ENCODE results near the gene TMUB1. TPM values are rescaled to one million over a fixed set of nuclear protein-coding genes. Genes with fewer than 3 reads are reported as not detected.

TMUB1 gene
- total RNA-seq, 3 donors from 2014 or later, result 32.1 to 36.1 (median 35.0) TPM

DNA sequence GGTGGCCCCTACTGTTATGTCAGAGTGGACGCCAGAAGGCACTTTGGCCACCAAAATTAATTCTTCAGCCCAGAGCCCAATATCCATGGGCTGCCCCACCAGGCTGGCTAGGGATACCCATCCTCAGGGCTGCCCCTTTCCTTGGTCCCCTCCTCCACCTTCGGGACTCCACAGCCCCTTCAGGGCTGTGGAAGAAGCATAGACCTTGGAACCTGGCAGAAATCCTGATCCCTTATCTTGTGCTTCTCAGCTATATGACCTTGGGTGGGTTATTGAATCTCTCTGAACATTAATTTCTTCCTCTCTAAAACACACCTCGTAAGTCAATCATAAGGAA, 499 bp upstream of the TMUB1 start:
- H3K27me3 ChIP-seq, result no peaks in the 10 kb centered on the region
- peak overlapping the region; percentile 90 to 95 for H3K27ac ChIP-seq
- DNase-seq (ENCODE audit: low spot score in 2 of 2), result no peak
- no peaks in the 10 kb centered on the region for H3K9me3 ChIP-seq
- TF ChIP-seq, protein P1, sequence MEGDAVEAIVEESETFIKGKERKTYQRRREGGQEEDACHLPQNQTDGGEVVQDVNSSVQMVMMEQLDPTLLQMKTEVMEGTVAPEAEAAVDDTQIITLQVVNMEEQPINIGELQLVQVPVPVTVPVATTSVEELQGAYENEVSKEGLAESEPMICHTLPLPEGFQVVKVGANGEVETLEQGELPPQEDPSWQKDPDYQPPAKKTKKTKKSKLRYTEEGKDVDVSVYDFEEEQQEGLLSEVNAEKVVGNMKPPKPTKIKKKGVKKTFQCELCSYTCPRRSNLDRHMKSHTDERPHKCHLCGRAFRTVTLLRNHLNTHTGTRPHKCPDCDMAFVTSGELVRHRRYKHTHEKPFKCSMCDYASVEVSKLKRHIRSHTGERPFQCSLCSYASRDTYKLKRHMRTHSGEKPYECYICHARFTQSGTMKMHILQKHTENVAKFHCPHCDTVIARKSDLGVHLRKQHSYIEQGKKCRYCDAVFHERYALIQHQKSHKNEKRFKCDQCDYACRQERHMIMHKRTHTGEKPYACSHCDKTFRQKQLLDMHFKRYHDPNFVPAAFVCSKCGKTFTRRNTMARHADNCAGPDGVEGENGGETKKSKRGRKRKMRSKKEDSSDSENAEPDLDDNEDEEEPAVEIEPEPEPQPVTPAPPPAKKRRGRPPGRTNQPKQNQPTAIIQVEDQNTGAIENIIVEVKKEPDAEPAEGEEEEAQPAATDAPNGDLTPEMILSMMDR (IDR thresholded peaks at IDR 0.05), result no peak
- TF ChIP-seq POLR2AphosphoS5 (IDR thresholded peaks at IDR 0.05) (no peak), POLR2A (IDR thresholded peaks at IDR 0.05) (no peak)
- peaks cover 12 to 41% of the 10 kb centered on the region in 2 donors for H3K4me1 ChIP-seq
- peak overlapping the region; percentile 84 to 95 (median 90) for H3K4me3 ChIP-seq
- intact Hi-C loops (cut with DNase I; ENCODE audit: low total_unique reads), result no loop called here
- no peaks in the 10 kb centered on the region for H3K36me3 ChIP-seq

DNA sequence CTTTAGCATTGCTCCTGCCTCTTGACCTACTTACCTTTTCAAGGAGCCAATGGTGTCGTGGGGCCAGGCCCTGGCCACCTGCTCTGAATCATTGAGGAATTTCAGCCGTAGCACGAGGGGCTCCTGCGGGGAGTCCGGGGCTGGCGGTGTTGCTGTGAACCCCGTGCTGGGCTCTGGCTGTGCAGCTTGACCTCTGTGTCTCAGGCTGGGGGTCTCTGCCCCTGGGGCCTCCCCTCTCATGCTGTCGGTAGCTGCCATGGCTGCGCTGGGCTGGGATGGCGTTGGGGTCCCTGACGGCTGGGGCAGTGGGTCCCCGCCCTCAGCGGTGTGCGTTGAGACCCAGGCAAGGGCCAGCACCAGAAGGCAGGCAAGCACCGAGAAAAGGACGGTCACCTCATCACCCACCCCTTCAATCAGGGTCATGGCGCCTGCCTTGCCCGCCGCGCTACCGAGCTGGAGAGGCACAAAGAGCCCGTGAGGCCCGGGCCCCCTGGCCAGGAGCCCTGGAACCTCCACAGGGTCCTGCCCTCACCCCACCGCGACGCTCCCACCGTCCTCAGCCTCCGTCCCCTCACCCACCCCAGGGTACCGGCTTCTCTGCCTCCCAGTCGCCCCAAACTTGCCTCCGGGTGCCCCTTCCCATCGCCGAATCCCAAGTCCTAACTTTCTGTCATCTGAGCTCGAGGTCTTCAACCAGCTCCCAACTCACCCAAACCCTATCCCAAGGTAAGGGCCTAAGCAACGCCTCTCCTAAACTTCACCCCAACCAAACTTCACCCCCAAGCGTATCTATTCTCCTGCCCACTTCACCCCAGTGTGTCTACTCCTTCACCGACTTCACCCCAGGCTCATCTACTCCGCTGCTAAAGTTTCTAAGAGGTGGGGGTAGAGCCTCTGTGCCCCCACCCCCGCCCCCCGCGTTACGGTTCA, 887 bp downstream of the TMUB1 start:
- H3K4me3 ChIP-seq, result peak overlapping the region; percentile 90 to 95 (median 91)
- intact Hi-C loops (cut with DNase I; ENCODE audit: low total_unique reads), result no loop called here
- H3K4me1 ChIP-seq, result peaks cover 12 to 31% of the 10 kb centered on the region in 2 donors
- no peak for DNase-seq (ENCODE audit: low spot score in 2 of 2)
- H3K27ac ChIP-seq, result peak overlapping the region; percentile 90 to 95
- no peaks in the 10 kb centered on the region for H3K36me3 ChIP-seq
- no peaks in the 10 kb centered on the region for H3K9me3 ChIP-seq
- TF ChIP-seq, protein P1 (IDR thresholded peaks at IDR 0.05), result no peak
- no peak for TF ChIP-seq POLR2AphosphoS5 (IDR thresholded peaks at IDR 0.05)
- no peak for TF ChIP-seq POLR2A (IDR thresholded peaks at IDR 0.05)
- H3K27me3 ChIP-seq, result no peaks in the 10 kb centered on the region

DNA sequence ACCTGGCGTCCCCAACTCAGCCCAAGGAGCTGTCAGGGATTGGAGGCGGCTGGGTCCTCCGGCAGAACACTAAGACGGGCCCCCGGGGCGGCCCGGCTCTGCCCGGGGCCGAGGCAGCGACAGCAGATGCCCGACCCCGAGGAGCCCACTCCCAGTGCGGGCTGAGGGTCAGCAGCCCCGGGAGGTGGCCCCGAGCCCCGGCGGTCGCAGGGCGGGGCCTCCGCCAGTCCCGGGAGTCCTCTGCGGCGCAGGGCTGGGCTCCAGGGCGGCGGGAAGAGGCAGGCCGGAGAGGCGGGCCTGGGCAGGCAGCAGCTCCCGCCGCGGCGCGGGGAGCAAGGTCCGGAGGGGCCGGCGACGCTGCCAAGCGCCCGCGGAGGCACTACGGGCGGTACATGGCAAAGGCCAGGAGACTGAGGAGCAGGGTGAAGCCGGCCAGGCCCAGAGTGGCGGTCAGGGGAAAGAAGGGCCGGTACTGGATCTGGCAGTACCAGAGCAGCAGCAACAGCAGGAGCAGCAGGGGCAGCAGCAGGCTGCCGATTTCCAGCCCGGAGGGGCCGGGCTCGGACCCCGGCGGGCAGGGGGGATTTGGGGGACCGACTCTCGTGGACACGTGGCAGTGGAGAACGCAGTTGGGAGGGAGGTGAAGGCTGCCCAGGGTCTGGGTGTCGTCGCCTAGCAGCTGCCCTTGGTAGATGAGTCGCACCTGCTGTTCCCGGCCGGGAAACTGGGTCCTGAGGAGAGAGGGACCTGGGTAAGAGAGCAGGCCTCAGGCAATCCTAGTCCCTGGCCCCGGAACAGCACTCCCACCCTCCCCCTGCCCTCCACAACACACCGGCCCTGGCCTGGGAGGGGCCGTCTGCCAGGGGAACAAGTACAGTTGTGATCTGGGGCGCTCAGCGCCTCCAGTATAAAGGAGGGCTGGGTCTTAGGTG, 1.9 kb downstream of the TMUB1 start:
- intact Hi-C loops (cut with DNase I; ENCODE audit: low total_unique reads), result no loop called here
- DNase-seq (ENCODE audit: low spot score in 2 of 2), result no peak

DNA sequence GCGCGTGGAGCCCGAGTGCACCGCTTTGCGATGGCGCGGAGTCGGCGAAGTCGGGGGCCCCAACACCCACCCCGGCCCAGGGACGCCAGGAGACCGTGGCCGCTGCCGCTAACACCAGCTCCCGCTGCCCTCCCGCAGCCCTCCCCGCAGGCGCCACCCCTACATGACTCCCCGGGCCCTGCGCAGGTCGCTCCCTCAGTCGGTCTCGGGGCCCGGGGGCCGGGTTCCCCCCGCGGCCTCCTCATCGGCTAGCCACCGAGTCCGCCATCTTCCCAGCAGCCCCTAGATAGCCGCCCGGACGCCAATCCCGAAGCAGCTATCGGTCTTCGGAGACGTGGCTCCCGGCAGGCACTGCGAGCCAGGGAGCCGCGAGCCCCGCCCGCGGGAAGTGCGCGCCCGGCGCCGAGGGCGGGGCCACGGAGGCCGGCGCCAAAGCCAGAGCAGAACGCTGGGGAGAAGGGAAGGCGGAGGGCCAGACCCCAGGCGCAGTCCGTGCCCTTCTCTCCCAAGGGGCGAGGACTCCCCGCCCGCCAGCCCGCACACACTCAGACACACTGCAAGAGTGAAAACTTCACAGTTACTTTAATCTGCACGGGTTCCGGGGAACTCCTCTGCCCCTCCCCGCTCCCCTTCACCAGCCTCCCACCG, 2.6 kb downstream of the TMUB1 start, which contains the start of gene FASTK:
TSS of gene FASTK (minus strand) at position 288 of the 648 bp plus-strand sequence. CDS start at position 245, 43 bp downstream.
- intact Hi-C loops (cut with DNase I; ENCODE audit: low total_unique reads), result no loop called here
- Histone ChIP-seq H3K4me1 (peaks cover 12 to 31% of the 10 kb centered on the region in 2 donors), H3K27ac (peak within 1 kb of the TSS; percentile 90 to 95), H3K36me3 (no peaks in the 10 kb centered on the region), H3K27me3 (no peaks in the 10 kb centered on the region), H3K9me3 (no peaks in the 10 kb centered on the region), H3K4me3 (peak within 1 kb of the TSS; percentile 90 to 95 (median 91))
- DNase-seq (ENCODE audit: low spot score in 2 of 2), result peak; percentile 79 to 84
- peak; percentile 6 for TF ChIP-seq POLR2A (IDR thresholded peaks at IDR 0.05)
- peak; percentile 33 to 55 (median 38) for TF ChIP-seq POLR2AphosphoS5 (IDR thresholded peaks at IDR 0.05)
- TF ChIP-seq, protein P1 (IDR thresholded peaks at IDR 0.05), result no peak

More for the DNA sequence above, 1.9 kb downstream of the TMUB1 start:
- H3K27ac ChIP-seq, result peak overlapping the region; percentile 90 to 95
- no peaks in the 10 kb centered on the region for H3K27me3 ChIP-seq
- no peaks in the 10 kb centered on the region for H3K9me3 ChIP-seq
- H3K36me3 ChIP-seq, result no peaks in the 10 kb centered on the region
- TF ChIP-seq, protein P1 (IDR thresholded peaks at IDR 0.05), result no peak
- TF ChIP-seq POLR2AphosphoS5 (IDR thresholded peaks at IDR 0.05), result no peak
- TF ChIP-seq POLR2A (IDR thresholded peaks at IDR 0.05), result no peak
- peak overlapping the region; percentile 90 to 95 (median 91) for H3K4me3 ChIP-seq
- peaks cover 12 to 31% of the 10 kb centered on the region in 2 donors for H3K4me1 ChIP-seq
